Type B pancreatic cell (in vitro differentiated cells): Measurements from ENCODE around the gene ZNF593OS. TPM values are rescaled to one million over a fixed set of nuclear protein-coding genes. Genes with fewer than 3 reads are reported as not detected.

Experiments
- DNase-seq: peaks from one replicate; pipeline ENCODE4 v3.0.0; 2021; ENCODE audit warnings: mixed read lengths; ENCODE audit not compliant: unreplicated experiment; ENCODE audit errors: extremely low spot score
- H3K27ac Mint-ChIP-seq: 2 replicates; pipeline ENCODE4 v1.8.0; 2021; ENCODE audit warnings: mild to moderate bottlenecking, mixed read lengths
- H3K27me3 Mint-ChIP-seq: 2 replicates; pipeline ENCODE4 v1.8.0; 2021; ENCODE audit warnings: mixed read lengths
- H3K36me3 Mint-ChIP-seq: 2 replicates; pipeline ENCODE4 v1.8.0; 2021; ENCODE audit warnings: mixed read lengths
- H3K4me1 Mint-ChIP-seq: one replicate; pipeline ENCODE4 v1.8.0; 2021; ENCODE audit warnings: mixed read lengths; ENCODE audit not compliant: unreplicated experiment
- H3K4me3 Mint-ChIP-seq: 2 replicates; pipeline ENCODE4 v1.8.0; 2021; ENCODE audit warnings: mild to moderate bottlenecking, mixed read lengths
- H3K9me3 Mint-ChIP-seq: 2 replicates; pipeline ENCODE4 v1.8.0; 2021; ENCODE audit warnings: mixed read lengths
- total RNA-seq: library from RNA; stranded (reverse); gene quantifications from 2 replicates; pipeline ENCODE4 v1.2.1, GENCODE V29; 2021; ENCODE audit warnings: low replicate concordance
- TF ChIP-seq, protein P1 (sequence below): fragments of 200-600 bp; sonication (generic); conservative IDR thresholded peaks from 2 replicates; pipeline ENCODE4 v1.5.0; 2021; ENCODE audit warnings: antibody characterized with exemption, mild to moderate bottlenecking

Gene ZNF593OS
- total RNA-seq, 1 donor from 2014 or later = not detected

DNA sequence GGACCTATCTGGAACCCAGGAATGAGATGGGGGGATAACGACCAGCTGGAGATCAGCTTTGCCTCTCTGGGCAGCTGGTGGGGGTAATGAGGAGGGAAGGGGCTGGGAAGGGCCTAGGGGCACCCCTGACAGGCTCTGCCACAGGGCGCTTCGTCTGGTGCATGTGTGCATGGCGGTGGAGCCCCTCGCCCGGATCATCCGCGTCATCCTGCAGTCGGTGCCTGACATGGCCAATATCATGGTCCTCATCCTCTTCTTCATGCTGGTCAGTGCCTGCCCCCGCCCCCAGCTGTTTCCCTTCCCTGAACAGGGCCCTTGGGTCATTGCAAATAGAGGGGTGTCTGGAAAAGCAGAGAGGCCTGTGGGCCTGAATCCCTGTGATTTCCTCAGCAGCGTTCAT, 26.2 kb upstream of the ZNF593OS start:
- no peak overlapping the region for H3K4me3 Mint-ChIP-seq
- H3K36me3 Mint-ChIP-seq = no peaks in the 10 kb centered on the region
- peaks cover 6% of the 10 kb centered on the region for H3K27me3 Mint-ChIP-seq
- H3K9me3 Mint-ChIP-seq = no peaks in the 10 kb centered on the region
- DNase-seq = no peak
- peaks cover 24% of the 10 kb centered on the region for H3K4me1 Mint-ChIP-seq
- no peak overlapping the region for H3K27ac Mint-ChIP-seq
- TF ChIP-seq, protein P1, sequence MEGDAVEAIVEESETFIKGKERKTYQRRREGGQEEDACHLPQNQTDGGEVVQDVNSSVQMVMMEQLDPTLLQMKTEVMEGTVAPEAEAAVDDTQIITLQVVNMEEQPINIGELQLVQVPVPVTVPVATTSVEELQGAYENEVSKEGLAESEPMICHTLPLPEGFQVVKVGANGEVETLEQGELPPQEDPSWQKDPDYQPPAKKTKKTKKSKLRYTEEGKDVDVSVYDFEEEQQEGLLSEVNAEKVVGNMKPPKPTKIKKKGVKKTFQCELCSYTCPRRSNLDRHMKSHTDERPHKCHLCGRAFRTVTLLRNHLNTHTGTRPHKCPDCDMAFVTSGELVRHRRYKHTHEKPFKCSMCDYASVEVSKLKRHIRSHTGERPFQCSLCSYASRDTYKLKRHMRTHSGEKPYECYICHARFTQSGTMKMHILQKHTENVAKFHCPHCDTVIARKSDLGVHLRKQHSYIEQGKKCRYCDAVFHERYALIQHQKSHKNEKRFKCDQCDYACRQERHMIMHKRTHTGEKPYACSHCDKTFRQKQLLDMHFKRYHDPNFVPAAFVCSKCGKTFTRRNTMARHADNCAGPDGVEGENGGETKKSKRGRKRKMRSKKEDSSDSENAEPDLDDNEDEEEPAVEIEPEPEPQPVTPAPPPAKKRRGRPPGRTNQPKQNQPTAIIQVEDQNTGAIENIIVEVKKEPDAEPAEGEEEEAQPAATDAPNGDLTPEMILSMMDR = no peak

DNA sequence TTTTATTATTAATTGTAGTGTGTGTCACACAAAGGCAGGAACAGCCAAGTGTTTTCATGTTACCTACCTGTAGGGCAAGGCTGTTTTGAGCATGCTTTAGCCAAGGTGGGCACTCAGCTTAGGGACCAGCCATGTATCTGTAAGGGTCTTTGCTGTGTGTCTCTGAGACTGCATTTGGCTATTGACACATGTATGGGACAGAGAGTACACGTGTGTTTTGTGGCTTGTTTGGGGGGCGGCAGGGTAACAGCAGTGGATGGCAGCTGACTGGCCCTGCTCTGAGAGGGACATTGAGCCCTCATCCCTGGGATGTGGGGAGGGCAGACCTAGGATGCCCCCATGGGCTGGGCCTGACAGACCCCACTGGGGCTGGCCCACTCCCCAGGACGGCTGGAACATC, 25.7 kb upstream of the ZNF593OS start:
- no peak for DNase-seq
- H3K27ac Mint-ChIP-seq = no peak overlapping the region
- H3K9me3 Mint-ChIP-seq = no peaks in the 10 kb centered on the region
- H3K36me3 Mint-ChIP-seq = no peaks in the 10 kb centered on the region
- peaks cover 1% of the 10 kb centered on the region for H3K27me3 Mint-ChIP-seq
- peaks cover 24% of the 10 kb centered on the region for H3K4me1 Mint-ChIP-seq
- H3K4me3 Mint-ChIP-seq = no peak overlapping the region
- TF ChIP-seq, protein P1 = no peak

DNA sequence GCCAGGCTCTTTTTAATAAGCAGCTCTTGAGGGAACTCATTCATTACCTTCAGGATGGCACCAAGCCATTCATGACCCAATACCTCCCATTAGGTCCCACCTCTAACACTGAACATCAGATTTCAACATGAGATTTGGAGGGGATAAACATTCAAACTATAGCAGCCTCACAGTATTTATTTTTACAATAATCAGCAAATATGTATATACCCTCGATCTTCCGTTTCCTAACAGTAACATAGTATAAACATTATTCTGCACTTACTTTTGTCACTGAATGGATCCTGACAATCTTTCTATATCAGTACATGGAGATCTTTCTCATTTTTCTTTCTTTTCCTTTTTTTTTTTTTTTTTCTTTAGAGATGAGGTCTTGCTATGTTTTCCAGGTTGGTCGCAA, 24.2 kb upstream of the ZNF593OS start:
- H3K4me1 Mint-ChIP-seq = peaks cover 11% of the 10 kb centered on the region
- no peaks in the 10 kb centered on the region for H3K9me3 Mint-ChIP-seq
- no peak overlapping the region for H3K27ac Mint-ChIP-seq
- TF ChIP-seq, protein P1 = no peak
- no peaks in the 10 kb centered on the region for H3K36me3 Mint-ChIP-seq
- no peaks in the 10 kb centered on the region for H3K27me3 Mint-ChIP-seq
- no peak for DNase-seq
- no peak overlapping the region for H3K4me3 Mint-ChIP-seq

DNA sequence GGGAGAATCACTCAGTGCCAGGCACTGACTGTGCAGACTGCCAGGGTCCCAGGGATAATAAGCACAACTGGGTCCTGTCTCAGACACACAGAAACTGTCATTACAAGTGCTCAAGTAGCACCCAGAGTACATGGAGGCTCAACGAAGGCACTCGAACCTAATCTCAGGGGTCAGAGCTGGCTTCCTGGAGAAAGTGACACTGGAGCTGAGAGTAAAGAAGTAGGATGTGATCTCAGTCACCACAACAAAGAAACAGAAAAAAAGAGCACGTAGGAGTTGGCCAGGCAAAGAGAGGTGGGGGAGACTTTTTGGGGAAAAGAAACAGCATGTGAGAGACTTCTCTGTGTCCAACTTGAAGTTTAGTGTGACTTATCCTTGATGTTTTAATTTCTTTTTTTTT, 20.1 kb upstream of the ZNF593OS start:
- Mint-ChIP-seq H3K36me3 (no peaks in the 10 kb centered on the region), H3K4me1 (no peaks in the 10 kb centered on the region), H3K27me3 (no peaks in the 10 kb centered on the region), H3K9me3 (no peaks in the 10 kb centered on the region), H3K4me3 (no peak overlapping the region), H3K27ac (no peak overlapping the region)
- TF ChIP-seq, protein P1 = no peak
- DNase-seq = no peak

DNA sequence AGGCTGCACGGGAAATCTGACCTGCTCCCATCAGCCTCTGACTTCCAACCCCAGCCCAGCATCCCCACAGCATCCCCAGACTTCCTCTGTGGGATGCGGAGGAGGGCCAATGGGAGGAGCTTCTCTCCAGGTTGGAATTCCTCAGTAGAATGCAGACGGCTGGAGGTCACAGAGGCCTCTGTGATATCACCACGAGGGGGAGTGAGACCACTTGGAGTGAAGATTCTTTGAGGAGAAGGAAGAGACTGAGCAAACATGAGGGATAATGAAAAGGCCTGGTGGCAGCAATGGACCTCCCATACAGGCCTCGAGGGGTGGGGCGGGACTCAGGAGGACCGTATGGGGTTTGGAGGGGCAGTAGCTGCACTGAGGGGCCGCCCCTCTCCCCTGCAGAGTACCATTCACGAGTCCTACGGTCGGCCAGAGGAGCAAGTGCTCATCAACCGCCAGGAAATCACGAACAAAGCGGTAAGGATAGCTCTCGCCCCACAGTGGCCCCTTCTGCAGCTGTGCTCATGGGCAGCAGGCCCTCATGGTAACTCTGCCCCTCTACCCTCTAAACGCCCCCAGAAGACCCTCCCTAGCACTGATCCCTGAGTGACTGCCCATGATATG, 18.8 kb upstream of the ZNF593OS start, which contains the start of gene CATSPER4:
Gene CATSPER4 (plus strand): TSS at position 230 of the 615 bp plus-strand sequence. CDS start 26 bp downstream, at position 256.
- no peak within 1 kb of the TSS for H3K4me3 Mint-ChIP-seq
- no peaks in the 10 kb centered on the region for H3K9me3 Mint-ChIP-seq
- no peaks in the 10 kb centered on the region for H3K27me3 Mint-ChIP-seq
- H3K27ac Mint-ChIP-seq = peak within 1 kb of the TSS; percentile 21
- TF ChIP-seq, protein P1 = peak; percentile 50
- DNase-seq = no peak
- peaks cover 3% of the 10 kb centered on the region for H3K36me3 Mint-ChIP-seq
- H3K4me1 Mint-ChIP-seq = no peaks in the 10 kb centered on the region
